GOT3 (cell line): ENCODE data around the gene NUP85.
A peak's percentile ranks its signal among the peaks of the same experiment; 100 is the strongest.
"Not testable (repeated sequence)": the region's sequence is repeated elsewhere in the genome, so short reads cannot be mapped to it uniquely, and the experiment has no call there.

Experiments used
- DNase-seq: peaks from one replicate; lab custom pipeline; 2025; ENCODE audit warnings: mixed read lengths; lab: John Stamatoyannopoulos, UW

Gene NUP85

DNA sequence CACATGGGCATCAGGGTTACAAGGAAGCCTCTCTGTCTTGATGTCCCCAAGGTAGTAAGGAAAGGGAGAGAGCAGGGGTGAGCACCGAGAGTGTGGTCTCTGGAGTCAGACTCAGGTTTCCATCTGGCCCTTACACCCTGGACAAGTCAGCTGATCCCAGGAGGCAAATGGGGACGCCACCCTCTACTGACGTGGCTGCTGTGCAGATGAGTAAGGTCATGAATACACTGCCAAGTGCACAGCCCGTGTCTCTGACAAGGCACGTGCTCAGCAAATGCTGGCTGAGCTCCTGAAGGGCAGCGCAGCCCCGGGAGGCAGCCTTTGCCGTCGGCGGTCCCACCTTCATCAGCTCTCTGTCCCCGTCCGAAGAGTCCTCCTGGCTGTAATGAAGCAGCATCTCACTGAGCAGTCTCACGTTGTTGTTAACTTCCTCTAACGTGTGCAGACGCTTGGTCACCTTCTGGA, 36.5 kb downstream of the NUP85 start:
- DNase-seq, result peak; percentile 30

- no peak for DNase-seq
These were observed 37.1 kb downstream of the NUP85 start for GRCh38 chr17:75242461-75243042.

- no peak for DNase-seq
These were observed 38.8 kb downstream of the NUP85 start for GRCh38 chr17:75244133-75244866.

GRCh38 chr17:75245011-75245410, 39.5 kb downstream of the NUP85 start:
- no peak for DNase-seq

DNA sequence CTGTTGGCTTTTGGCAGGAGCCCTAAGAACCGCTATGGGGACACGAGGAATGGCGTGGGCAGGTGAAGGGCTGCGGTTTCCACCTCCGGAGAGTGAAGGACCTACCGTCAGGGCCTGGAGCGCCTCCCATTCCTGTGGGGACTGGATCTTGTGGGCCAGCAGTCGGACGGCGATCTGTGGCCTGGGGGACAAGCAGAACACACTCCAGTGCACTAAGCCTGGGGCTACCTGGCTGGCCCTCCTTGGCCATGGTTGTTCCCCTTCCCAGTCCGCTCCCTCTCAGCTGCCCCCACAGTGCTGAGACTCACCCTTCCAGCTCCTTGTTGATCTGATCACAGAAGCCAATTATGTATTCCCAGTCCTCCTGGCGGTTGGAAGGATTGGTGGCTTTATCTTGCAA, 40.9 kb downstream of the NUP85 start:
- no peak for DNase-seq

- no peak for DNase-seq
These were observed 44.1 kb downstream of the NUP85 start for GRCh38 chr17:75249564-75249963.

DNA sequence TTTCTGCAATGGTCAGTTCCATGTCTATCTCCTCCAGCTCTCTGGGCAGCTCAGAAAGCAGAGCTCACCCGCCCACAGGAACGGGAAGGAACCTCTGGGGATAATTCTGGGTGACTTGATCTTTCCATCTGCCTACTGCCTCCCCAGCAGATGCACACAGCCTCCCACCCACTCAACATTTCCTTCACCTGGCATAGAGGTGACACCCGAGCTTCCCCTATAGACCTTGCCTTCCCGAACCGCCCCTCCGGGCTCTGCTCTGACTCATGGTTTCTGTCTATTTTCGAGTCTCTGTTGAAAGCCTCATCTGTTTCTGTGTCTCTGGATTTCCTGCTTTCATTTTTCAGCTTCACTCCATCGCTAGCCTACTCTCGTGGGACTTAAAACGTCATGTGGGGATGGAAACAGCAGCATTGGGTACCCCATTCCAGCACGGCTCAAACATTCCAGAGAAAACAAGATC, 44.6 kb downstream of the NUP85 start:
- no peak for DNase-seq

GRCh38 chr17:75252039-75252816, 46.7 kb downstream of the NUP85 start:
- no peak for DNase-seq

DNA sequence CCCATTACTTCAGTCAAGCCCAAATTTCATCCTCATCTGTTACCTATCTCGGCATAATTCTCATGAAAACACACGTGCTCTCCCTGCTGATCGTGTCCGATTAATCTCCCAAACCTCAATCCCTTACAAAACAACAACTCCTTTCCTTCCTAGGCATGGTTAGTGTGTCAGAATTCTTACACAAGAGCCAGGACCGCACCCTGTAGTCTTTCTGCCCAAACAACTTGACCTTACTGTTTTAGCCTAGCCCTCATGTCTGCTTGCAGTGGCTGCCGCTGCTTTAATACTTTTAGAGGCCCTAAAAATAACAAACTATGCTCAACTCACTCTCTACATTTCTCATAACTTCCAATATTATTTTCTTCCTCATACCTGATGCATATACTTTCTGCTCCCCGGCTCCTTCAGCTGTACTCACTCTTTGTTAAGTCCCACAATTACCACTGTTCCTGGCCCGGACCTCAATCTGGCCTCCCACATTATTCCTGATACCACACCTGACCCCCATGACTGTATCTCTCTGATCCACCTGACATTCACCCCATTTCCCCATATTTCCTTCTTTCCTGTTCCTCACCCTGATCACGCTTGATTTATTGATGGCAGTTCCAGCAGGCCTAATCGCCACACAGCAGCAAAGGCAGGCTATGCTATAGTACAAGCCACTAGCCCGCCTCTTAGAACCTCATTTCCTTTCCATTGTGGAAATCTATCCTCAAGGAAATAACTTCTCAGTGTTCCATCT, 50.6 kb downstream of the NUP85 start:
- not testable (repeated sequence) for DNase-seq

GRCh38 chr17:75257228-75257627, 51.7 kb downstream of the NUP85 start:
- not testable (repeated sequence) for DNase-seq

- DNase-seq, result no peak
These were observed 55.3 kb downstream of the NUP85 start for GRCh38 chr17:75260641-75261335.

DNA sequence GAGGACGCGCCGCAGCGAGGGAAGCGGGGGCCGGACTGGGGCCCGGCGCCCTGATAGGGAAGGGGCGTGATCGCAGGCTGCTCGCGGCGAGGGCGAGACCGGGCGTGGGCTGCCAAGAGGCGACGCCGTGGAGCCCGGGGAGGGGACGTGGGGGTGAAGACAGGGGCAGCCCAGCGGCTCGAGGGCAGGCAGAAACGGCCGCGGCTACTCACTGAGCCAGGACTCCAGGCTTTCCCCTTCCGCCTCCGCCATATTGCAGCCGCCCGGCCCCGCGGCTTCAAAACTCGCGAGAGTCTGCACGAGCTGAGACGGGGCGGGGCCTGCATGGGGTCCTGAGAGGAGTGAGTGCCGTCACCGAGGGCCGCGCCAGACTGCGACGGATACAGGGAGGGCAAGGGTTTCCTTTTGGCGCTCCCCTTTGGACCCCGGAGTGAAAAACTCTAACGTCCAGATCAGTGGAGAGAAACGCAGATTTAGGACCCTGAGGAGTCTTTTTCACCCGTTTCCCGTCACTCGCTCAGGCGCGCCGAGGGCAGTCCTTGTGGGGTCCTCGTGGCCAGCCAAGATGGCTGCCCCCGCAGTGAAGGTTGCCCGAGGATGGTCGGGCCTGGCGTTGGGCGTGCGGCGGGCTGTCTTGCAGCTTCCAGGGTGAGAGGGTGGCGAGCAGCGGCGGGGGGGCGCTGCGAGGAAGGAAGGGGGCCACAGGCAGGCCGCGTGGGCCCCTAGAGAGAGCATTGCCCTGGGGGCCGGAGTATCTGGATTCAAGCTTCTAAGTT, 56.0 kb downstream of the NUP85 start, which contains the start of the genes GGA3 and MRPS7:
GGA3 (minus strand) TSS at position 271 of the 776 bp plus-strand sequence; CDS start at position 252, 19 bp downstream.
MRPS7 (plus strand) TSS at position 544 of the 776 bp plus-strand sequence; CDS start at position 566, 22 bp downstream.
- DNase-seq, result peak; percentile 91

- no peak for DNase-seq
These were observed 56.7 kb downstream of the NUP85 start for GRCh38 chr17:75262112-75262606.

- DNase-seq, result no peak
These were observed 57.6 kb downstream of the NUP85 start for GRCh38 chr17:75263055-75263454.

GRCh38 chr17:75265614-75266315, 60.3 kb downstream of the NUP85 start:
- DNase-seq, result no peak

DNA sequence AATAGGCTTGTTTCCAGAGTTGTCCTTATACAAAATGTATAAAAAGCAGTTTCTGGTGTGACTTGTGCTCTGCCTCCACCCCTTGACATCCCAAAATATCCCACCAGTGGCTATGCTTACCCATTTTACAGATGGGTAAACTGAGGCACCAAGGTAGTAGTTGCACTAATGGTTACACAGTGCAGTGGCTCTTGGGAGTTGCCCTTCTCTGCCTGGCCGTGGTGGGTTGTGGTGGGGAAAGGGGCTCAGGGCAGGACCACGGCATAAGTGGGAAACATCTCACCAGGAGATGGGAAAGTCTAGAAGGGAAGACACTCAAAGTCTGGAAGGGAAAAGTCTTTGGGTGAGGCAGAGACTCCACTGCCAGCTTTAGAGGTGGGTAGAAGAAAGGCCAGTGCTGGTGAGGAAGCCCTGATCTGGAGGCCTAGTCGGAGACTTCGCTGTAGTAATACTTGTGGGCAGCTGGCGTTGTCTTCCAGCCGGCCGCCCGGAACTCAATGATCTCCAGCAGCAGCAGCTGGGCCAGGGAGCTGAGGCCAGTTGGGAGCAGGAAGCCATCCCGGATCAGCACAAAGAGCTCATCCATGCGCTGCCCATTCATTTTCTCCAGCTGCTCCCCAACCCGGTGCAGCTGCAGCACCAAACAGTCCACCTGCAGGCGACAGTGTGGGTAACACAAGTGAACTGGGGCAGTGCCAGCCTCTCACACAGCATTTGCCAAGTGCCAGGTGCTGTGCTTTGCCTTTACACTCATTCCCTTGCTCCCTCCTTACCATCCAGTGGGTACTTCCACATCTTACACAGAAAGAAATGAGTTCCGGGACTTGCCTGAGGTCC, 61.1 kb downstream of the NUP85 start:
- DNase-seq, result no peak

DNA sequence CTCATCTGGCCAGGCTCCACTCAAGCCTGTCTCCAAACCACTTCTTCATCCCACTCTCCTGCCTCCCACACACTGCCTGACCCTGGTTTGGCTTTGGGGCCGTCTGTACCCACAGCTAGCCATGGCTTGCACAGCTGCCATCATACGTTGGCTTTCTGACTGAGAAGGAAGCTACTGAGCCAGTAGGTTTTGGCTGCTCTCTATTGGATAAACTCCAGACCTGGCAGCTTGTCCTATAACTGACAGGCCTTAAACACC, 61.6 kb downstream of the NUP85 start:
- no peak for DNase-seq

DNA sequence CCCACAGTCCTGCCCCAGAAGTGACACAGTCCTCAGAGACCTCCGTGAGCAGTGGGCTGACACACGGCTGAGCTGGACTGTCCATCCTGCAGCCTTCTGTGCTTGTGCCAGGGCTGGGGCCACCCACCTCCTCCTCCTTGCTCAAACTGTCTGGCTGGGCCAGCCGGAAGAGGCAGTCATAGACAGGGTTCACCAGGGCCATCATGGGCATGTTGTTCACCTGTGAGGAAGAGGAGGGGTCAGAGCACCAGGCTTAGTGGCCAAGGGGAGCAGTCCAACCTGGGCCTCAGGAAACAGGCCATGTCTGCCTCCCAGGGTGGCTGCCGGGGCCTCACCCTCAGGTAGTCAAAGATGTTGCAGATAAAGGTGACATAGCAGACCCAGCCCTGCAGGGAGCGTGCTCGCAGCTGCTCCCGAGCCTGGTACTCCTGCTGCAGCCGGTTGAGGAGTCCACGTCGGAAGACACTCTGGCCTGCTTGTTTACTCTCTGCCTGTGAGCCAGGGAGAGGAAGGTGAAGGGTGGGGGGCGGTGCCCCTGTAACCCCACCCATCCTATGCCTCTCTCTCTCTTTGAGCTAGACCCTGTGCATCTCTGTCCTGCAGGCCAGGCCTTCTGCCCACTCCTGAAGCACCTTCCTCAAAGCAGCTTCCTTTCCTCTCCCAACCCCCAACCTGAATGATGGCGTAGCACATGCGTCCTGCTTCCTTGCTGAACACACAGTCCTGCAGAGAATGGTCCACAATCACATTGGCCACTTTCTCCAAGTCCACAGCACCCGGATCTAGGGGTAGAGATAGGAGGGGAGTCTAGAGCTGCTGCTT, 62.1 kb downstream of the NUP85 start:
- no peak for DNase-seq
